ENCODE results near the gene CSN1S1.

Gene CSN1S1

GRCh38 chr4:69995526-69996016 is 64.7 kb downstream of the CSN1S1 start, which contains the start of gene STATH:
Gene STATH, plus strand, starts transcription at chr4:69995966. Its CDS starts 2,472 bp downstream, at chr4:69998438.
- DNase-seq, result no peak

Measured in activated CD4-positive, alpha-beta T cell treated with anti-CD3 and anti-CD28 coated beads for 1 hour (primary cell).